Ovary (tissue), 9 donors: ENCODE results near the gene ASTL. TPM values are rescaled to one million over a fixed set of nuclear protein-coding genes. Genes with fewer than 3 reads are reported as not detected.

ENCODE experiments used
- DNase-seq, 5 donors: peaks; one replicate each; pipeline ENCODE4 v3.0.0-alpha.2; 2019 to 2020
- H3K27ac ChIP-seq, 2 donors: fragments of 200-600 bp; one replicate each; pipeline versions ENCODE4 v1.5.1 to v1.8.0; 2019 to 2022
- H3K27me3 ChIP-seq: fragments of 200-600 bp; one replicate; pipeline ENCODE4 v1.8.0; 2022
- H3K36me3 ChIP-seq: fragments of 200-600 bp; sonication (generic); one replicate; pipeline ENCODE4 v1.5.1; 2019
- H3K4me1 ChIP-seq: one replicate; pipeline ENCODE4 v1.8.1; 2013; ENCODE audit warnings: mild to moderate bottlenecking, moderate library complexity; ENCODE audit not compliant: insufficient read depth
- H3K4me3 ChIP-seq: fragments of 200-600 bp; sonication (generic); one replicate; pipeline ENCODE4 v1.5.1; 2017
- H3K9me3 ChIP-seq, 2 donors: fragments of 200-600 bp in 1 of 2; sonication (generic) in 1 of 2; one replicate each; pipeline versions ENCODE4 v1.5.1 to v1.8.1; 2013 to 2019; ENCODE audit warnings: mild to moderate bottlenecking in 1 of 2, moderate library complexity in 1 of 2
- EP300 ChIP-seq: sonication (generic); formaldehyde crosslinking; IDR thresholded peaks from one replicate; pipeline ENCODE4 v1.6.1; 2017; ENCODE audit warnings: antibody characterized with exemption
- POLR2A ChIP-seq: fragments of 450-650 bp; IDR thresholded peaks from one replicate; pipeline ENCODE4 v1.6.1; 2017; ENCODE audit warnings: antibody characterized with exemption, mild to moderate bottlenecking, moderate library complexity
- WGBS, 3 donors: extraction: QIAGEN DNeasy Blood & Tissue Kit in 1 of 3; methylation state at CpG; one replicate each; pipeline versions ENCODE4 v1.1.5 to v1.1.7; 2013 to 2017; 5-methylcytosine and 5-hydroxymethylcytosine counted together
- intact Hi-C, 4 donors: fragments of 100-400 bp; cut with DNase I; formaldehyde crosslinking; loops; one replicate each; pipeline versions ENCODE4 v1.11.0 to v1.15.1; 2022 to 2023
- polyA plus RNA-seq, 2 donors: library from polyadenylated mRNA; stranded (reverse); fragments of 200-250 nt in 1 of 2; fragments of 350-450 nt in 1 of 2; fragmentation: Illumina TruSeq in 1 of 2; extraction: RNeasy Lipid Tissue Mini Kit (QIAGEN cat#74804) in 1 of 2; gene quantifications; one replicate each; pipeline ENCODE4 v1.2.3, GENCODE V29; 2013 to 2014
- total RNA-seq, 7 donors: library from RNA; depleted of rRNA in 2 of 7; stranded (reverse); fragments of >200 nt in 2 of 7; fragmentation: NEBNext Ultra II Directional in 3 of 7; extraction: Animal tissue kit (Norgen Biotek cat#: 25700) in 3 of 7; gene quantifications; one replicate each; pipeline versions ENCODE4 v1.1.0 to v1.2.4, GENCODE V29; 2016 to 2023
- TF ChIP-seq, protein P1 (sequence below), 3 donors: fragments of 450-650 bp in 2 of 3; fragments of 200-600 bp in 1 of 3; IDR thresholded peaks; one replicate each; pipeline versions ENCODE4 v1.5.1 to v1.8.0; 2016 to 2022; ENCODE audit warnings: antibody characterized with exemption in 3 of 3, mild to moderate bottlenecking in 1 of 3
- donor health status: DM: no; HTN: no; CAD: no; lungs with moderate emphysema.
- donor health status: DM: no; HTN: no; CAD: no.
- donor health status: Bipolar disorder and iron deficiency.
- donor health status: DM: yes; HTN: yes; CAD: no.
- donor health status: DM: no; HTN: no; CAD: no.
- donor health status: DM: yes; HTN: yes; CAD: no.

ASTL gene
- total and polyA plus RNA-seq, 9 donors, result 0.15 to 1.7 (median 0.67) TPM; not detected in 4

DNA sequence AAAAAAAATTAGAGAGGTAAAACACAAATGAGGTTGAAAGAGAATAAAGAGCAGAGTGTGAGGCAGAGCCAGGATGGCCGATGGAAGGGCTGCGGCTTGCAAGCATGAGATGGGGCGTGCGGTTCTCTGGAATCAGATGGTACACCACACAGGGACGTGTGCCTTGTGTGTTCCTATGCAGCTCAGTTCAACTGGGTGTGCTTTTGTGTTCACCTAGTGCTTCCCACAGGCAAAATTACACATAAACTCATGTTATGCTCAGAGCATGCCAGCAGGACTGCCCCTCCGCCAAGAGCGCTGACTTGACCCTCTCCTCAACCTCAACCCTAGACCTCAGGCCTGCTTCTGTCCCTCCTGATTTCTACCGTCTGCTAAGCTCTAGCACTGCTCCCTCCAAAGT, 45.9 kb upstream of the ASTL start:
- Histone ChIP-seq H3K27me3 (no peaks in the 10 kb centered on the region), H3K4me3 (no peak overlapping the region), H3K9me3 (no peaks in the 10 kb centered on the region), H3K27ac (no peak overlapping the region), H3K36me3 (no peaks in the 10 kb centered on the region), H3K4me1 (peaks cover 2% of the 10 kb centered on the region)
- intact Hi-C loops, result no loop called here
- WGBS, 3 donors, result 83 to 84% (median 84%) methylated on average over 8 of the region's 8 CpGs
- DNase-seq, result no peak
- TF ChIP-seq POLR2A (no peak), EP300 (no peak)
- TF ChIP-seq, protein P1, sequence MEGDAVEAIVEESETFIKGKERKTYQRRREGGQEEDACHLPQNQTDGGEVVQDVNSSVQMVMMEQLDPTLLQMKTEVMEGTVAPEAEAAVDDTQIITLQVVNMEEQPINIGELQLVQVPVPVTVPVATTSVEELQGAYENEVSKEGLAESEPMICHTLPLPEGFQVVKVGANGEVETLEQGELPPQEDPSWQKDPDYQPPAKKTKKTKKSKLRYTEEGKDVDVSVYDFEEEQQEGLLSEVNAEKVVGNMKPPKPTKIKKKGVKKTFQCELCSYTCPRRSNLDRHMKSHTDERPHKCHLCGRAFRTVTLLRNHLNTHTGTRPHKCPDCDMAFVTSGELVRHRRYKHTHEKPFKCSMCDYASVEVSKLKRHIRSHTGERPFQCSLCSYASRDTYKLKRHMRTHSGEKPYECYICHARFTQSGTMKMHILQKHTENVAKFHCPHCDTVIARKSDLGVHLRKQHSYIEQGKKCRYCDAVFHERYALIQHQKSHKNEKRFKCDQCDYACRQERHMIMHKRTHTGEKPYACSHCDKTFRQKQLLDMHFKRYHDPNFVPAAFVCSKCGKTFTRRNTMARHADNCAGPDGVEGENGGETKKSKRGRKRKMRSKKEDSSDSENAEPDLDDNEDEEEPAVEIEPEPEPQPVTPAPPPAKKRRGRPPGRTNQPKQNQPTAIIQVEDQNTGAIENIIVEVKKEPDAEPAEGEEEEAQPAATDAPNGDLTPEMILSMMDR (IDR thresholded peaks at IDR 0.05), result no peak

DNA sequence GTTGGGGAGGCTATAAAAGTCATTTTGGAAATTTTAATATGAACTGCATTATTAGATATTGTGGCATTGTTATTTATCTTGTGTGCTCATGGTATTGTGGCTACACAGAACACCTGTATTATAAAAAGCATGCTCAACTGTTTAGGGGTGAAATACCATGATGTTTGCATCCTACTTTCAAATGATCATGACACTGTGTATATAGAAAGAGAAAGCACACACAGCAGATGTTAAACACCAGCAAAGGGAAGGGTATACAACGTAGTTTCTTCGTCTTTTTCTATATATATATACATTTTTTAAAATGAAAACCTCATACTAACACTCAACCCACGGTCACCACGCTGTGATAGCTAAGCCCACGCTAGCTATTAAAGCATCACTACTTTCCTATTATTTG, 43.2 kb upstream of the ASTL start:
- DNase-seq, result no peak
- 56 to 72% (median 66%) methylated on average over 5 of the region's 5 CpGs for WGBS, 3 donors
- Histone ChIP-seq H3K4me1 (peaks cover under 1% of the 10 kb centered on the region), H3K4me3 (no peak overlapping the region), H3K36me3 (no peaks in the 10 kb centered on the region), H3K9me3 (no peaks in the 10 kb centered on the region), H3K27ac (no peak overlapping the region), H3K27me3 (no peaks in the 10 kb centered on the region)
- intact Hi-C loops, result no loop called here
- TF ChIP-seq EP300 (no peak), POLR2A (no peak)
- TF ChIP-seq, protein P1 (IDR thresholded peaks at IDR 0.05), result no peak

DNA sequence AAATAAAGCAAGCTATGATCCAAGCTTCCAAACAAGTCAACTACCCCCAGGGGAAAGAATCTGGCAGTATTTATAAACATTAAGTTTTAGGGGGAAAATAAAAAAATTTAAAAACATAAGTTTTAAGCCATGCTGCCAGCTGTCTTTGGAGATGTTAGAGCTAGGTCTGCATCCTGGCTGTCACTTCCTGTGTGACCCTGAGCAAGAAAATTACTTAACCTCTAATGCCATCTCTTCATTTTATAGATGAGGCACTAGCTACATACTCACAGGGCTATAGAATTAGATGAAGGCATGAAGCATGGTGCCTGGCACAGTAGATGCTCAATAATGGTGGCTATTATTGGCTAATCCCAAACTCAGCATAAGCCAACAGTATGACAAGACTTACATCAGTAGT, 42.2 kb upstream of the ASTL start:
- intact Hi-C loops, result no loop called here
- no peaks in the 10 kb centered on the region for H3K36me3 ChIP-seq
- no peak overlapping the region for H3K27ac ChIP-seq
- H3K9me3 ChIP-seq, result no peaks in the 10 kb centered on the region
- H3K4me3 ChIP-seq, result no peak overlapping the region
- no peaks in the 10 kb centered on the region for H3K4me1 ChIP-seq
- no peaks in the 10 kb centered on the region for H3K27me3 ChIP-seq
- no peak for DNase-seq
- TF ChIP-seq, protein P1 (IDR thresholded peaks at IDR 0.05), result no peak
- TF ChIP-seq EP300, result no peak
- TF ChIP-seq POLR2A, result no peak

DNA sequence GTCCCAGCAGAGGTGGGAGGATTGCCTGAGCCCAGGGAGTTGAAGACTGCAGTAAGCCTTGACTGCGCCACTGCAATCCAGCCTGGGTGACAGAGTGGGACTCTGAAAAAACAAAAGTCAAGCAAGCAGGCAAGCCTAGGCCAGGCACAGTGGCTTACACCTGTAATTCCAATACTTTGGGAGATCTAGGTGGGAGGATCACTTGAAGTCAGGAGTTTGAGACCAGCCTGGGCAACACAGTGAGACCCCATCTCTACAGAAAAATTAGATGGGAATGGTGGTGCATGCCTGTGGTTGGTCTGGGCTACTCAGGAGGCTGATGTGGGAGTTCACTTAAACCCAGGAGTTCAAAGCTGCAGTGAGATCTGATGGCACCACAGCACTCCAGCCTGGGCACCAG, 41.7 kb upstream of the ASTL start:
- 96 to 100% (median 100%) methylated on average over 1 of the region's 1 CpG for WGBS, 3 donors
- Histone ChIP-seq H3K27ac (no peak overlapping the region), H3K9me3 (no peaks in the 10 kb centered on the region), H3K4me3 (no peak overlapping the region), H3K36me3 (no peaks in the 10 kb centered on the region), H3K27me3 (no peaks in the 10 kb centered on the region), H3K4me1 (no peaks in the 10 kb centered on the region)
- intact Hi-C loops, result no loop called here
- TF ChIP-seq POLR2A (no peak), EP300 (no peak)
- TF ChIP-seq, protein P1 (IDR thresholded peaks at IDR 0.05), result no peak
- DNase-seq, result no peak
